ENCODE data around the gene OR5AR1.
"Not testable (repeated sequence)": the region's sequence is repeated elsewhere in the genome, so short reads cannot be mapped to it uniquely, and the experiment has no call there.

Gene OR5AR1

GRCh38 chr11:56663386-56663785 is at the start of gene OR5AR1:
TSS of gene OR5AR1 (plus strand) at chr11:56663686. CDS start at chr11:56663686, 0 bp downstream.
- DNase-seq = no peak

- no peak for DNase-seq
These were observed 38.8 kb upstream of the OR5AR1 start for GRCh38 chr11:56624661-56625110.

GRCh38 chr11:56625946-56626345 is 37.5 kb upstream of the OR5AR1 start:
- no peak for DNase-seq

GRCh38 chr11:56632329-56632728 is 31.2 kb upstream of the OR5AR1 start:
- no peak for DNase-seq

GRCh38 chr11:56636861-56637260 is 26.6 kb upstream of the OR5AR1 start:
- DNase-seq = no peak

- no peak for DNase-seq
These were observed 26.0 kb upstream of the OR5AR1 start for GRCh38 chr11:56637500-56637899.

GRCh38 chr11:56642339-56642738 is 21.1 kb upstream of the OR5AR1 start, which contains the start of gene OR5AP2:
TSS of gene OR5AP2 (minus strand) at chr11:56642439. CDS start at chr11:56642439, 0 bp downstream.
- no peak for DNase-seq

GRCh38 chr11:56659755-56660154 is 3.7 kb upstream of the OR5AR1 start:
- DNase-seq = no peak

GRCh38 chr11:56670984-56671383 is 7.5 kb downstream of the OR5AR1 start:
- no peak for DNase-seq

- DNase-seq = no peak
These were observed 25.1 kb downstream of the OR5AR1 start for GRCh38 chr11:56688554-56689100.

GRCh38 chr11:56691179-56691578 is 27.7 kb downstream of the OR5AR1 start:
- not testable (repeated sequence) for DNase-seq

- no peak for DNase-seq
These were observed 29.9 kb downstream of the OR5AR1 start for GRCh38 chr11:56693428-56693827.

GRCh38 chr11:56698795-56699194 is 35.3 kb downstream of the OR5AR1 start, which contains the start of gene OR9G1:
TSS of gene OR9G1 (plus strand) at chr11:56699095. CDS start at chr11:56700388, 1,293 bp downstream.
- DNase-seq = no peak

GRCh38 chr11:56700242-56700913 is 36.9 kb downstream of the OR5AR1 start:
- no peak for DNase-seq

GRCh38 chr11:56700914-56701485 is 37.5 kb downstream of the OR5AR1 start:
- DNase-seq = no peak

GRCh38 chr11:56705784-56706396 is 42.4 kb downstream of the OR5AR1 start:
- DNase-seq = no peak

- DNase-seq = no peak
These were observed 43.0 kb downstream of the OR5AR1 start for GRCh38 chr11:56706486-56706885.

GRCh38 chr11:56714206-56714605 is 50.7 kb downstream of the OR5AR1 start:
- DNase-seq = no peak

Data from stimulated activated CD4-positive, alpha-beta T cell treated with anti-CD3 and anti-CD28 coated beads, Interleukin-4, amount 100 ng/mL, for 24 hours (primary cell).